HG03442 (cell line): Measurements from ENCODE around the gene SPTBN5.

Experiments used
- ATAC-seq: cut with Tn5 transposase; IDR thresholded peaks from one replicate; pipeline ENCODE4 v1.9.1; 2021; ENCODE audit warnings: mild to moderate bottlenecking, moderate library complexity; ENCODE audit not compliant: unreplicated experiment

Gene SPTBN5

GRCh38 chr15:41885321-41885720, 8.5 kb downstream of the SPTBN5 start:
- no peak for ATAC-seq

- ATAC-seq, result no peak
Measured at GRCh38 chr15:41884458-41884857, 9.4 kb downstream of the SPTBN5 start.

GRCh38 chr15:41883484-41883825, 10.4 kb downstream of the SPTBN5 start:
- ATAC-seq, result no peak

DNA sequence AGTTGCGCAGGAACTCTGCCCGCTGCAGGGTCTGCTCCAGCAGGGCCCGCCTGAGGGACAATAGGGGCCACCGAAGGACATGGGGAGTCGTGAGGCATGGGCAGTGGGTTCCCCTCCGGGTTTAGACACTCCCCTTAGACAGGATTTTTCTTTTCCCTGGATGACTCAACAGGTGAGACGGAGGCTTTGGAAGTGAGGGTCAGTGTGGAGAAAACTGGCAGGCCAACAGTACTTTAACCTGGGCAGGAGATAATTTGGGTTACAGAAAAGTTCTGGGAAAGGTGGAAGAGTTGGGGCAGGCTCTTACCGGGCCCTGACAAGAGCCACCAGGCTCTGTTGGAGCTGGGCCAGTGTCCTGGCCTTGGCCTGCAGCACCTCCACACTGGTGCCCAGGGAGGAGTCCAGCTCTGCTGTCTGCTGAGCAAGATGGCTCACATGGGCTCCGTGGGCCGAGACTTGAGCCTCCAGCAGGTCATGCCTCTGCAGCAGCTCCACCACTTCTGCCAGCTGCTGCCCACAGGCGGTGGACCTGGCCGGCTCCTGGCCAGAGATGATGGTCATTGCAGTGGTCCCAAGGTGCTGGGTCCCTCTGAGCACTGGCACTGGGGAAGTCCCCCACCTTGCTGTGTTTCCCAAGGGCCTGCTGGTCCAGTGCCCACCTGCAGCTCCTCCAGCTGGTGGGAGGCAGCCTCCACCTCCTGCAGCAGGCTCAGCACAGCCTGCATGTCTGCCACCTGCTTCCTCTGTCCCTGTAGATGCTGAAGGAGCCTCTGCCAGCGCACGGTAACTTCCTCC, 11.0 kb downstream of the SPTBN5 start:
- ATAC-seq, result no peak

GRCh38 chr15:41881920-41882688, 11.7 kb downstream of the SPTBN5 start:
- no peak for ATAC-seq

DNA sequence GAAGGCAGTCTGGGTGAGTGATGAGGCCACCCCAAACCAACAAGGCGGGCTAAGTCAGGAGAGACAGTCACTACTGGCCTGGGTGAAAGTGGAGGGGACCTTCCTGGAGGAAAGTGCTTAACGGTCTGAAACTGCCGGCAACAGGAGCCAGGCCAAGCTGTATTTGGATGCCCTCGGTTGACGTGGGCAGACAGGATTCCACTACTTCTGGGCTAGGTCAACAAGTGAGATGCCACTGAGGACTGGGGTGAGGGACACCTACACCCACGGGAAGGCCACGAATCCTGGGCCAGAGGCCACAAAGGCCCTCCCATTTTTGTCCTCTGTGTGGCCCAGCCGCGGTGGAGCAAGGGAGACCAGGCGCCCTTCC, 12.3 kb downstream of the SPTBN5 start:
- ATAC-seq, result no peak

- ATAC-seq, result no peak
Measured at GRCh38 chr15:41881086-41881485, 12.8 kb downstream of the SPTBN5 start.

GRCh38 chr15:41880156-41880877, 13.5 kb downstream of the SPTBN5 start:
- ATAC-seq, result no peak

DNA sequence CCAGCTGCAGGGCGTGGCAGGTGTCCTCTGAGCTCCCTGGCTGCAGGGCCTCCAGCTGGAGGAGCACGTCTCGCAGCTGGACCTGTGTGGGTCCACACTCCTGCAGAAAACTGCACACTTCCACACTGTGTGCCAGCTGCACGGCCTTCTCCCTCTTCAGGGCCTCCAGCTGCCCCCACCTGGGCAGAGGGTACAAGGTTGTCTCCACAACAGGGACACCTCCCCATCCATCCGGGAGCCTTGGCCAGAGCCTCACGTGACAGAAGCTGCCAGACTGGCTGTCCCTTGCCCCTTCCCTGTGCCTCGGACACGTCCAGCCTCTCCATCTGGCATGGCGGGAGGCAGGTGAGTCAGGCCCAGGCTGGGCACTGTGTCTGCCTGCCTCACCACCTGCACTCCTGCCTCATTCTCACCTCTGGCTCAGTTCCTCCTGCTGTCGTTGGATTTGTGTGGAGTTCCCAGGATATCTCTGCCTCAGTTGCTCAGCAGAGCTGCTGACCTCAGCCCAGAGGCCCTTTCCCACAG, 14.5 kb downstream of the SPTBN5 start:
- no peak for ATAC-seq

DNA sequence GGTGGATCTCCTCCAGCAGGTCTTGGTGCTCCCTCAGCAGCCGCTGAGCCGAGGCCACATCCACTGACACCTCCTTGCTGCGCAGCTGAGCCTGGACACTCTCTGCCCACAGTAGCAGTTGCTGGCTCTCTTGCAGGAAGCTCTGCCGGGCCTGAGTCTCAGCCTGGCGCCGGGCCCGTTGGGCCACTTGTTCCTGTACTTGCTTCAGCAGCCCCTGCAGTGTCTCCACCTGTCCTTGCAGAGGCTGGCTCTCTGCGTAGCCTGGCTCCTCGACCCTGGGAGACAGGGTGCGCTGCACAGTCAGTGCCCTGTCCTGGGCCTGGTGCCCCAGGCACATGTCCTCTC, 15.5 kb downstream of the SPTBN5 start:
- ATAC-seq, result no peak

DNA sequence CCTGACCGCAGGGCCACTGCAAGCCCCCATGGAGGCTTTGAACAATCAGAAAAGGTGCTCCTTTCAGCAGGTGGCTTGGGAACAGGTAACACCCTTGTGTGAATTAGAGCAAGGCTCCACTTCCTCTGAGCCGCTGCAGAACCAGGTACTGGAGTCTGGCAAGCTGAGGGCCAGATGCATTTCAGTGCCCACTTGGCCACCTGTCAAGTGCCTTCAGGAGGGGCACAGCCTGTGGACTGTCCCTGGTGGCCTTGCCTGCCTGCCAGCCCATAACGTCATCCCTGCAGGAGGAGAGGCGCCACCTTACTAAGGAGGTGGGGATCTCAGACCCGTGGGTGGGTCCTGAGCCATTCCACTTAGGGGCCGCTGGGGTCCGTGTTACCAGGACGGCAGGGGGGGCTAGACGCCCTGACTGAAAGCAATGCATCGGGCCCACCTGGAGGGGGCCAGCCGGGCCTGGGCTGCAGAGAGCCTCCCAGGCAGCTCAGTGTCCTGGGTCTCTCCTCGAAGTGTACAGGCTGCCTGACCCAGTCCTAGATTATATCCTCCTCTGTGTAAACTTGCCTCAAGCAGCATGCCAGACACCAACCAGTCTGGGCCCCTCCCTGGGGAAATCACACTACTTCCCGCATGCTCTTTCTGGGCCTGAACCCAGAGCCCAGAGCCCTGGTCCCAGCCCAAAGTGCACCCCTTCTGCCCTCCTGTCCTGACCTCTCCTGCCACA, 16.1 kb downstream of the SPTBN5 start:
- no peak for ATAC-seq

- no peak for ATAC-seq
Measured at GRCh38 chr15:41876689-41877088, 17.2 kb downstream of the SPTBN5 start.

GRCh38 chr15:41876007-41876406, 17.8 kb downstream of the SPTBN5 start:
- ATAC-seq, result no peak

DNA sequence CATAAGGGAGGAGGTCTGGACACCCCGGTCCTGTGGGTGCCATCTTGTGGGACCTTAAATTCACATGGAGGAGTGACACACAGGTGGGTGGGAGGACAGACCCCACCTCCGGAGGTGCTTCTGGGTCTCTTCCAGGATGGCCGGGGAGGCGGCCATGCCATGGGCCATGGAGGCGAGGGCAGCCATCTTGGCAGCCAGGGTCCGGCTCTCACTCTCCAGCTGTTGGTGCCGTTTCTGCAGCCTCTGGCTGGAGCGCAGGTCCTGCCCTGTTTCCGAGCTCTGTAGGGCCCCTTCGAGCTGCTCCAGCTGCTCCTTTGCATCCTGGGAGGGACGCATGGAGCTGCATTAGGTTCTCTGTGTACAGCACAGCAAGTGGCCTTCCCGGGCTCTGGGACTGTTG, 19.1 kb downstream of the SPTBN5 start:
- no peak for ATAC-seq

DNA sequence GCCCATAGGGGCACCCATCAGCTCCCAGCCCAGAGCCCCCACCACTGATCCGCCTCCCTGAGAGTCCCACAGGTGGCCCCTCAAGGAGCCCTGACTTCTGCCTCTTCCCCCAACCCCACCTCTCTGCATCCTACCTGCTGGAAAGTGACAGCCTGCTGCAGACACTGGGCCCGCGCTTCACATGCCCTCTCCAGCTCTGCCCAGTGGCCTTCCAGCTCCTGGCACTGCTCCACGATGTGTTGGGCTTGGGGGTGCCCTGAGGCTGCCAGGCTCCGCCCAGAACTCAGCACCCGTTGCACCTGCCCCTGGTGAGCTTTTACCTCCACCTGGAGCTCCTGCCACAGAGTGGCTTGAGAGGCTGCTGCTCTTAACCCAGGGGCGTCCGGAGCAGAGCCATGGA, 20.1 kb downstream of the SPTBN5 start:
- ATAC-seq, result no peak

DNA sequence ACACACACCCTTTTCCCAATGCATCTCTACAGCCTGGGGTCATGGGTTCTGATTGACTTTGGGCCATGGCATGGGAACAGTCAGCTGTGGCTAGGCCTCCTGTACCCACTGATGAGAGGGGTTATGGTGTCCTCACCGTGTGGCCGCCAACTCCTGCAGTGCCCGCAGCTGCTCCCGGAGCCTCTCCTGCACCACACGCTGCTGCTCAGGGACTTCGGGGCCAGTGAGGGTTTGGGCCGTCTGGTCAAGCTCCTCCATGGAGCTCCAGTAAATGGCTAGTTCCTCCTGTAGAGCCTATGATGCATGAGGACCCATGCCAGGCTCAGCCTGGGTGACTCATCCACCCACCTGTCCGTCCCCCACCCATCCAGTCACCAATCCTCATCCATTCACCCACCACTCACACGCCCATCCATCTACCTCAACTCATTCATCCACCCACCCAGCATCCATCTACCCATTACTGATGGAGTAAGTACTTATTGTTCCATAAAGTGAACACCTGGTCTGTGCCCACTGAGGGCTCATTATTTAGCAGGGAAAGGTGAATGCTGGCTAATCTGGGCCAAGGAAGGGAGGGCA, 21.6 kb downstream of the SPTBN5 start:
- no peak for ATAC-seq

DNA sequence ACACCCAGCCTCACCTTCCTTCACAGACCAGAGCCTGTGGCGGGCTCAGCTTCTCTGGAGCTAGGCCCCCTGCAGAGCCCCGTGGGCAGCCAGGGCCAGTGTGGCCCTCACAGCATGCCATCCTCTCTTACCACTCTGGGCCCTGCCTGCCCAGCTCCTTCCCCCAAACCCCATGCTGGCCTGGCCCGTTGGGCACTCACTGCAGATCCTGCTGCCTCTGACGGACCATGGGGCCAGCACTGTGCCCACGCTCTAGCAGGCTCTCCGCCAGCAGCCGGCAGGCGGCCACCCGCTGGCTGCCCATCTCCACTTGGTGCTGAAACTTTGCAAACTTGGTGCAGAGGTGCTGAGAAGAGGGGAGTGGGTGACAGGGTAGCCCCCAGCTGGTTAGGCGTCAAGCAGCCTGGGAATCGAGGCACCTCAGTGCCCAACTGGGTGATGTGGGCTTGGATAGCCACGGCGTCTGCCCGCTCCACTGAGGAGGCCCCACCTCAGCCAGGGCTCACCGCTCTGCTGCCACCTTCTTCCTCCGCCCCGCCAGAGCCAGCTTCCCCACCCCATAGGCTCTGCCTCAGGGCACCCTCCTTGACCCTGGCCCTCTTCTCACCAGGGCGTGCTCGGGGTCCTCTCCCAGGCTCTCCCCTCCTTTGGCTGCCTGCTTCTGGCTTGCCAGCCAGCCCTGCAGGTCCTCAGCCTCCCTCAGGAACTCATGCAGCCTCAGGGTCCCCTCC, 22.5 kb downstream of the SPTBN5 start:
- ATAC-seq, result no peak

DNA sequence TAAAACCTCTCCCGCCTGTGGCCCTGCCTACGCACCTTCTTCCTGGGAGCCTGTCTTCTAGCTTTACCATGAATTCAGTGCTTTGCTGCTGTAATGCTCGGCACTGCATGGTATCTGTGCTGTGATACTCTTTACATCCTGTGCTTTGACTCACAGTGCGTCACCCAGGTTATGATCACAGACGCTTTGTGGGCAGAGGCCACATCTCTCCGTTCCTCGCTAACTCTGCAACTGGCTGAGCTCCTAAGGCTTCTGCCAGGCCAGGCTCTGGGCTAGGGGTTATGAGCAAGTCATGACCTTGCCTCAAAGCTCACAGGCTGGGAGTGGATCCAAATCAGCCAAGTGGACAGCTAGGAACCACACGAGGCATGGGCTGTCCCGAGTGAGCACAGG, 23.2 kb downstream of the SPTBN5 start:
- ATAC-seq, result no peak

DNA sequence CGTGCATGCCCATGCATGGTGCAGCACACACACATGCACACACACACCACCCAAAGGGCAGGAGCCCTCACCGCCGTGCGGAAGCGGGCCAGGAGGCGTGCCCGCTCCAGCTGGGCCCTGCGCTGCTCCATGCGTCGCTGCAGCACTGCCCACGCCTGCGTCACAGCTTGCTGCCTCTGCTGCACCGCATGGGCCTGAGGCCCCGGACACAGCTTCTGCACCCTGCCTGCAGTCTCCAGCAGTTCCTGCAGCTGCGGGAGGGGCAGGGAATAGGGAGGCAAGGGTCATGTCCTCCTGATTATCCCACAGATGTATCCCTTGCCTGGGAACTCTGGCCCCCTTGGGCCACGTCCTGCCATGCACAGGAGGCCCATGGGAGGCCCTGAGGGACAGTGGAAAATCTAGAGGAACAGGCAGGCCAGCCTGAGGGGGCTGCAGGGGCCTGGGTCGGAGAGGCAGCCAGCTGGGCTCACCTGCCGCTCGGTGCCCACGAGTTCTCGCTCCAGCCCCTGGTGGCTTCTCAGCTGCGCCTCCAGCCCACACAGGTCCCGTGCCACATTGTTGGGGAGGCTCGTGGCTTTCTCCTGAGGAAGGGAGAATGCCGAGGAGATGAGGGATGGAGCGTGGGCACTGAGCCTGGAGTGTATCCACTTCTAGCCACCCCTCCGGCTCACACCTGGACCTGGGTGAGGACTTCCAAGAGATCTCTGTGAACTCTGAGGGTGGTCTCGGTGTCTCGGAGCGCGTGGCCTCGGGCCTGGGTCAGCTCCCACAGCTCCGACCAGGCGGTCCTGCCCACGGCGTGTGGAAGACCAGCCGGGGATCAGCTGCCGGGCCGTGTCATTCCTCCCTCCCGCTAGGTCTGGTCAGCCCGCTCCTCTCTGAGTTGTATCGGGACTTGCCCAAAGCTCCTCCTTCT, 23.8 kb downstream of the SPTBN5 start:
- no peak for ATAC-seq
